Hepatic stellate cell (primary cell): Measurements from ENCODE around the gene PINLYP.
A peak's percentile ranks its signal among the peaks of the same experiment; 100 is the strongest.

Source experiments
- DNase-seq: peaks from one replicate; pipeline ENCODE4 v3.0.0; 2011; ENCODE audit warnings: low spot score

The PINLYP gene

GRCh38 chr19:43548706-43549105, 26.9 kb upstream of the PINLYP start:
- DNase-seq = no peak

DNA sequence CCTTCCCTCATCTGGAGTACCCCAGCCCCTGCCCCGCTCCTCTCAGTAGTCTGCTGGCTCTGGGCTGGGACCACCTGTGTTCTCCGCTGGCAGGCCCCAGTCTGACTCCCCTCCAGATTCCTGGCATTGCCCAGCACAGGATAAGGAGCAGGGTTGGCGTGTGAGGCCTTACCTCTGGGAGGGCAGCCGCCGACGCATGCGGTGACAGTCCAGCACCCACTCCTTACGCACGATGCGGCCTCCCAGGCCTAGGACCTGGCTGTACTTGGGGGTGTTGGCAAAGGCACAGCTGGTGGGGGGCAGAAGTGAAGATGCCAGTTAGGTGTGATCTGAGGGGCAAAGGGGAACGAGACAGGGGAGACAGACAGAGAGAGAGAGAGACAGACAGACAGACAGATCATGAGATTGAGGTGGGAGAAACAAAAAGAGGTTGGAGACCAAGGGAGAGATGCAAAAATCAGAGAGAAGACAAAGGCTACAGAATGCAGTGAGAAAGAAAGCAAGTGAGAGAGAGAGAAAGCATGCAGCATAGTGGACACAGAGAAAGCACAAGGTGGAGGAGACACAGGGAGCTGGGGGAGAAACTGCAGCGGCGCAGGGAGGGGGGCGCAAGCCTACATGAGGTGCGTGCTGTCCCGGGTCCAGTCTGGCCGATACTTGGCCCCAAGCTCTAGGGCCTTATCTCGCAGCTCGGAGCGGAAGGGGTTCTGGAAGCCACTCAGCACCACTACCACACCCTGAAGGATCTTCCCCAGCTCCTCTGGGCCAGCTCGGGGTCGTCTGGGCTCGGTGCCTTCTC, 24.0 kb upstream of the PINLYP start:
- DNase-seq = no peak

- no peak for DNase-seq
Observed at GRCh38 chr19:43552198-43552450, 23.5 kb upstream of the PINLYP start.

DNA sequence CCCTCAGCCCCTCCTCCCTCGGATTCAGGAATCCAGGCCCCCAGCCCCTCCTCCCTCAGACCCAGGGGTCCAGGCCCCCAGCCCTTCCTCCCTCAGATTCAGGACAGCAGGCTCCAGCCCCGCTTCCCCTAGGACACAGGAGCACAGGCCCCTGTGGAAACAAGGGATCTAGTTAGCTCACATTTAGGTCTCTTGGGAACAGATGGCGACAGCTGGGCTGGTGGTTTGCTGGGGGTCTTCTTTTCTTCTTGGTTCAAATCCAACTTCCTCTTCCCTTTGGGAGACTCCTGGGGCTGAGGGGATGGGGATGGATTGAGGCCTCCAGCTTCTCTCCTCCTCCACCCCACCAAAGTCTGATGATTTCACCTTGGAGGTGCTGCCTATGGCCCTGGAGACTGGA, 23.0 kb upstream of the PINLYP start:
- DNase-seq = no peak

DNA sequence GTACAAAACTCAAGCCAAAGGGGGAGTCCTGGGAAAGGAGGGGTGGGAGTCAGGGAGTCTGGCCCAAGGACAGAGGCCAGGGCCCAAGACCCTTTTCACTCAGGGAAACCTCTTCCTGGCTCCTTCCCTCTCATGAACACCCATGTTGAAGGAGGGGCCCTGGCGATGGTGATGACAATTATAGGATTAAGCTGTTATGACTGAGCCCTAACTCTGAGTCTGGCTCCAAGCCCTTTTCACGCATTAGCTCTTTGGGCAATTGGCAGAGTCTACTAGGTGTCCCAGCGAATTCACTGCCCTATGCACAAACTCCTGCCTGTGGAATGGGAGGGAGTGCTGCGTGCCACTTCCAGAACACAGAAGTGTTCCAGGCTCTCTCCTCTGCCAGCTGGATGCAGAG, 21.9 kb upstream of the PINLYP start:
- DNase-seq = no peak

- no peak for DNase-seq
Observed at GRCh38 chr19:43554317-43554895, 21.2 kb upstream of the PINLYP start.

DNA sequence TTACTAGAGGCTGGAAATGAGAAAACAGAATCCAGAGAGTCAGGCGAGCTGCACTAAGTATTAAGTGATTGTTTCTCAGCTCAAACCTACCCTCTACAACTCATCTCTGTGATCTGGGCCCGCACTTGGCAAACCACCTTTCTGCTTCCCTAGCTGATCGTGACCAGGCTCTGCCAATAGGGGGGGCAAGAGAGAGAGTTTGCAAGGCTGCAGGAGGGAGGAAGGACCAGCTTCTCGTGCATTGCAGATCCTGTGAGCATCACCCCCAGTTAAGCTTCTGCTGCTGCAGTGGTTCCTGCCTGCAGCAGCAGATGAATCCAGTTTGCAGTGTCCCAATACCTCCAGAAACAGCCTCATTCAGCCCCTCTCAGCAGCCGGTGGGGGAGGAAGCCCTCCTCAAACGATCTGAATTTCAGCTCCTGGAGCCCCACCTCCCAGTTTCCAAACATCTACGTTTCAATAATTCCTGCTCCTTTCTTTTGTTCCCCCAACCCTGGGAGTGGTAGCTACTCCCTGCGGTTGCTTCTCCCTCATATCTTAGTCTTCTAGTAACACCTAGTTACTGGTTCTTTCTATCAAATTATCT, 20.3 kb upstream of the PINLYP start:
- DNase-seq = peak; percentile 83

DNA sequence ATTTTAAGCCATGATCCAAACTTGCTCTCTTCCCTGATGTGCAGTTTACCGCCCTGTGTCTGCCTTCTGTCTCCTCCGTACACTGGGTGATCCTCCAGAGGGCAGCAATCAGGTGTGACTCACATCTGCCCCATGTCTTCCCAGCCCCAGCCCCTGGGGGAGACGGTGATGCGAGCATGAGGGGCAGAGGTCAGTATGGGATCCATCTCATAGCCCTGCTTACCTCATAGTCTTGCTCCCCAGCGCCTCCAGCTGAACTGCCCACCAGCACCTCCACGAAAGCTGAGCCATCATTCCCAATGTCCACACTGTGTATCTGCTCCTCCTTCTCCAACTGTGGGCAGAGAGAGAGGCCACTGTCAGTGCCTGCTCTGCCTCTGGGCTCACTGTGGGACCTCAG, 14.9 kb upstream of the PINLYP start:
- DNase-seq = peak; percentile 62

DNA sequence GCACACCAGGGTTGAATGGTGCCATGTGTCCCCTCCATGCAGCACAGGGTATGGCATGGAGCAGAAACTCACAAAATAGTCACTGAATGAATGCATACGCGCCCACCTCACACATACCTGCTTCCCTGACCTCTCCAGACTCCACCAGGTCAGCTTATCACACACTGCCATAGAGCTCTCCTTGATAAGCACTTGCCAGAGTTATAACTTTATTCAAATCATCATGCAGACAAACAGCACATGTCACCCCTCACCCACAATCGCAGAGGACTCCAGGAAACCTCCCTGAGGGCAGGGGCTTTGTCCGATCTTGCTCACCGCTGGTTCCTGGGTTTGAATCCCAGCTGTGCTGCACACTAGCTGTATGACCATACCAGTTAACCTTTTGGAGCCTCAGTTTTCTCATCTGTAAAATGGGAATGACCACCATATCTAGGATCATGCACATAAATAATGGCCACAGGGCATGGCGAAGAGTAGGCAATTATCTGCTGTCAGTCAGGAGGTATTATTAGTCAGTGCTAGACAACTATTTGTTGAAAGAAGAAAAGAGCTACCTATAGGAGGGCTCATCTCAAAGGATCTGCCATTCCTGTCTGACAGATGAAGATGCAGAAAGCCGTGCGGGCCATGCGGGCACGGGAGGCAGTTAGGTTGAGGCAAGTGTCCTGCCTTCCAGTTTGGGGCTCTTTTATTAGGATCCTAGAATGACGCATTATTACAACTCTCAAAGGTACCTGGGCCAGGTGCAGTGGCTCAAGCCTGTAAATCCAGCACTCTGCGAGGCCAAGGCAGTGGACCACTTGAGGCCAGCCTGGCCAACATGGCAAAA, 14.2 kb upstream of the PINLYP start:
- DNase-seq = no peak

DNA sequence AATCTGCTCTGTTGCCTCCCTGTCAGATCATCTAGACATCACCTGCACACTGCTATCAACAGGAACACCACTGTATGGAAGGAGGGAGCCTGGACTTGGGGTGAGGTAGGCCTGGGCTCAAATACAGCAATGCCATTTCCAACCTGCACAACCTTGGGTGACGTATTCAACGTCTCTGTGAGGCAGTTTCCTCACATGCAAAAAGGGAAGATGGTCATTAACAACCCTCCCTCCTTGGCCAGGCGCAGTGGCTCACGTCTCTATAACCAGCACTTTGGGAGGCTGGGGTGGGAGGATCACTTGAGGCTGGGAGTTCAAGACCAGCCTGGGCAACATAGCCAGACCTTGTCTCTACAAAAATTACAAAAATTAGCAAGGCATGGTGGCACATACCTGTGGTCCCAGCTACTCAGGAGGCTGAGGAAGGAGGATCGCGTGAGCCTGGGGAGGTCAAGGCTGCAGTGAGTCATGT, 13.3 kb upstream of the PINLYP start:
- DNase-seq = no peak

GRCh38 chr19:43562698-43563241, 12.8 kb upstream of the PINLYP start:
- DNase-seq = peak; percentile 79

GRCh38 chr19:43563816-43564457, 11.7 kb upstream of the PINLYP start:
- DNase-seq = no peak

GRCh38 chr19:43564800-43565199, 10.8 kb upstream of the PINLYP start:
- DNase-seq = no peak

GRCh38 chr19:43569657-43570056, 5.9 kb upstream of the PINLYP start:
- DNase-seq = no peak

- DNase-seq = no peak
Observed at GRCh38 chr19:43570174-43570791, 5.3 kb upstream of the PINLYP start.

DNA sequence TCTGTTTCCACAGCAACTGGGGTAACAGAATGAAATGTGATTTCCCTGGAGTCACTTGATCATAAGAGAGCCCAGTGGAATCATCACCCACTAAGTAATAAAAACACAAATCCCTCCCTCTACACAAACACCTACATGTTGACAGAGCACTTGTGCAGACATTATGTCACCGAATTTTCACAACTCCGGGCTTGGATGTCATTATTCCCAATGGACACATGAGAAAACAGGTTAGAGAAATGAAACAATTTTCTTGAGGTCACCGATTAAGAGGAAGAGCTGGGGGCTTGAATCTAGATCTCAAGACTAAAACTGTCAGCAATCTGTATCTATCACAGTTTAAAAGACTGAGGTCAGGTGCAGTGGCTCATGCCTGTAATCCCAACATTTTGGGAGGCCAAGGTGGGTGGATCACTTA, 3.4 kb upstream of the PINLYP start:
- no peak for DNase-seq

DNA sequence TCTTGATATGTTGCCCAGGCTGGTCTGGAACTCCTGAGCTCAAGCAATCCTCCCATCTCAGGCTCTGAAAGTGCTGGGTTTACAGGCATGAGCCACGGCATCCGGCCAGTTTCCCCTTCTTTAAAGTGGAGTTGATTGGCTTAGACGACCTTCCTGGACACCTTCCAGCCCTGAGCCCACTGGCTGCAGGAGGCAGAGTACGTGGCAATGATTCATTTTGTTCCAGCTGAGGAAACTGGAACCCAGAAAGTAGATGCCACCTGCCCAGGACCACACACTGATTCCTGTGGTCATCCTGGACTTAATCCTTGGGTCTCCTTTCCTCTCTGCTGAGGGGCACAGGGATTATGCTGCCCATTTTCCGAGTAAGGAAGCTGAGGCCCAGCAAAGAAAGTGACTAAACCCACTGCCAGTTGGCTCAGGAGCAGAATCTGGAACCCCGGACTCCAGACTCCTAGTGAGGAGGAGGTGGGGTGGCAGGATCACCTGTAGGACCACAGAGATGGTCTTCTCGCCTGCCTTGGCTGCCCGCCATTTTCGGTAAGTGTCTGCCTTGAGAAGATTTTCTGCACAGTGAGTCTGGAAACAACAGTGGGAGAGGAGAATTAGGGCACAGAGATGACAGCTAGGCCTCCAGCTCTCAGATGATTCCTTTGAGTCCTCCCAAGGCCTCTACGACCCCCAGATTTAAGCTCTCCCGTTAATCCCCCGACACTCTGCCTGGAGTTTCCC, 1.0 kb upstream of the PINLYP start:
- no peak for DNase-seq

GRCh38 chr19:43575955-43576878, 616 bp downstream of the PINLYP start:
- DNase-seq = no peak

DNA sequence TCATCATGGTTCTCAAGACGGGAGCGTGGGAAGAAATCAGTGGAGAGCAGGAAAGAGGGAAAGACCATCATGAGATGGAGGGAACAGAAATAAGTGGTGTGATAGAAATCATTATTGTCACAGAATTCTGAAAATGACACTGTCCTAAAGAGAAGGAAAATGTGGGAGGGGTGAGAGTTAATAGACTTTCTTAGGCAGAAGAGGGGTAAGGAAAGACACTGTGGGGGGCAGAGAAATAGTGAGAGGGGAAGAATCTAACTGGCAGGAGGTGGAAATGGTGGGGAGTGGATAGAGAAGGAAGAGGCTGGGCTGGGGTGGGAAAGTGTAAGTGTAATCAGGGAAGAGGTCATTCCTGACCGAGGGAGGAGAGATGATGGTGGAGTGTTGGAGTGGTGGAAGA, 3.2 kb downstream of the PINLYP start:
- no peak for DNase-seq

DNA sequence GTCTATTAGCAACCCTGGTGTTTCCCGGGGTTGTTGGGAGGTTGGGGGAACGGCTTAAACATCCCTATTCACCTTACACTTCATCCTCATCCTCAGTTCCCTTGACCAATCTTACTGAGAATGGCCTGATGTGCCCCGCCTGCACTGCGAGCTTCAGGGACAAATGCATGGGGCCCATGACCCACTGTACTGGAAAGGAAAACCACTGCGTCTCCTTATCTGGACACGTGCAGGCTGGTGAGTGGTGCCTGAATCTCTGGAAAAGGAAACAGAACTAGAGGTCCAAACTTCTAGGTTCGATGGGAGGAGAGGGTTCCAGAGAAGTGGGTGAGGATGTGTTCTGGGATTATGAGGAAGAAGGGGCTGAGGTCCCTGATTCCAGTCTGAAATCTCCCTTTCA, 5.9 kb downstream of the PINLYP start:
- DNase-seq = no peak
